GM21367 (cell line): Measurements from ENCODE around the gene NUP210.

Experiments
- ATAC-seq: cut with Tn5 transposase; IDR thresholded peaks from one replicate; pipeline ENCODE4 v1.9.1; 2021; ENCODE audit not compliant: unreplicated experiment

The NUP210 gene

DNA sequence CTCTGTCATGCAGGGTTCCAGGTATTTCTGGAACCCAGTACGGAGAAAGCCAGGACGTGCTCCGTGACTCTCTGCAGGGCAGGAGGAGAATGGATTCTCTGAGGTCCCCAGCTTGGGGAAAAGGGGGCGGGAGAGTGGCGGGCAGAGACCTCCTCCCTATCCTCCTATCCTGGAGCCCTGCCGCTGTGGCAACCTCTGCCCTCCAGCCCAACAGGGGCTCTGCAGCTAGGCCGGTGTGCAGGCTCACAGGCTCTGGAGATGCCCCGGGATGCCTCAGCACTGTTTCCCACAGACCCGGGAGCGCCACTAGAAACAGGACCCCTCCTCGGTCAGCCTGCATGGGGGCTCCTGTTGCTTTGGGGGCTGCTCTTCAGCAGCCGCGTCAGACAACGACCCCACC, 43.1 kb downstream of the NUP210 start:
- no peak for ATAC-seq

DNA sequence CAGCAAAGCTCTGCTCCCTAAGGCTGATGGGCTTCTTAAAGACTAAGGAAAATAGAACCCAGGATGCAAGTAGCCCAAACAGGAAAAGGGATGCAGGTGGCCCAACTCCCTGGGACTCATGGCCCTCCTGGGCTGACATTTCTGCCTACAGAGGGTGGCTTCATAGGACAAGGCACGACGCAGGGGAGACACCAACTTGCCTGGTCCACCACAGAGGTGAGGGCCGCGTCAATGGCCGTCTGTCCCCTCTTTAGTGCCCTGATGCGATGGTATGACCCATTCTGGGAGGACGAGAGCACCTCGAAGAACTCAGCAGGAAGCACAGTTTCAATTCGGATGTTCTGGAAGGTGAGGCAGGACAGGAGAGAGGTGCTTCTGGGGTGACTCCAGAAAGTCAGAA, 44.0 kb downstream of the NUP210 start:
- no peak for ATAC-seq

DNA sequence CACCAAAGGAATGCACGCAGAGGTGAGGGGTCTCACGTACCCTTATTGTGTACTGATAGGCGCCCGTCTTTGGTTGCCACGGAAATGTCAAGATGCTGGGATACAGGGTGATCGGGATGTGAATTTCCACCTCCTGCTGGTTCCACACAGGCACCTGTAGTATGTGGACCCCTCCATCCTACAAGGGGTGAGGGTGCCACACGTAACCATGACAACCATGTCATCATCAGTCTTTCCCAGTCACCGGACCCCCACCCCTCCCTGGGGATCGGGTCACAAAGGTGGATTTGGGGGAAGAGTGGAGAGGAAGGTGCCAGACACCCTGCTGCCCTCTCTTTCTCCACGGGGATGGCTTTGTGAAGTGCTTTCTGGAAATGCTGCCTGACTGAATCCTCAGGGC, 44.7 kb downstream of the NUP210 start:
- no peak for ATAC-seq

DNA sequence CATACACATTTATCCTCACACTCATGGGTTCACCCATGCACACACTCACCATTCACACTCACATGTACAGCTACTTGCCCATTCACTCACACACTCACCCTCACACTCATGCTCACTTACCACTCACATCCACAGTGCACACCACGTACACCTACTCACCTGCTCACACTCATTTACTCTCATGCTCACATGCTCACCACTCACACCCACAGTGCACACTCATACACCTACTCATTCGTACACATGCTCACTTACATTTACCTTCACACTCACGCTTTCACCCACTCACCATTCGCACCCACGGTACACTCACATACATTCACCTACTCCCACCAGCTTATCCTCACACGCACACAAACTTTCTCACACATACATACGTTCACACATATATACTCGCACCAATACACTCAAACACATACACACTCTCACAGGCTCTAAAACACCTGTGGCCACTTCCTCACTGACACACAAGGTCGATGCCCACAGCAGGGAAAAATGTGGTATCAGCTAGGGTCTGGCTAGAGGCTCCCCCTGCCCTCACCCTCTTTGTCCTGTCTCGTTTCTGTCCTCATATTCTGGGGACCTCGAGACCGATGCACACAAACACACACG, 46.0 kb downstream of the NUP210 start:
- ATAC-seq: no peak

DNA sequence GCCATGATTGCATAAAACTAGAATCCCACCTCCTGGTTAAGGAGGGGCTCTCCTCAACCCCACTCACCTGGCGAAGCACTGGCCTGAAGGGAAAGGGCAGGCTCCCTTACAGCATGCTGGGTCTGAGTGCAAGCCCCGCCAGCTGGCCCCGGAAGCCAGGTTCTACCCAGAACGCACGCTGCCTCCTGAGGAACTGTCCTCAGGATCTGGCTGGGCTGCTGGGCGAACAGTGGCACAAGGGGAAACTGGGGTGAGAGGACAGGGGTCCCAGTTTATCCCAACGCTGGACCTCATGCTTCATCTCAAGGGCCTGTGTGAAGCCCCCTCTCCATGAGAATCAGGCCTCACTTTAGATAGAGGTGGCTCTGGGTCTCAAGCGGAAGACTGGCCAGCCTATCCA, 47.5 kb downstream of the NUP210 start:
- no peak for ATAC-seq

DNA sequence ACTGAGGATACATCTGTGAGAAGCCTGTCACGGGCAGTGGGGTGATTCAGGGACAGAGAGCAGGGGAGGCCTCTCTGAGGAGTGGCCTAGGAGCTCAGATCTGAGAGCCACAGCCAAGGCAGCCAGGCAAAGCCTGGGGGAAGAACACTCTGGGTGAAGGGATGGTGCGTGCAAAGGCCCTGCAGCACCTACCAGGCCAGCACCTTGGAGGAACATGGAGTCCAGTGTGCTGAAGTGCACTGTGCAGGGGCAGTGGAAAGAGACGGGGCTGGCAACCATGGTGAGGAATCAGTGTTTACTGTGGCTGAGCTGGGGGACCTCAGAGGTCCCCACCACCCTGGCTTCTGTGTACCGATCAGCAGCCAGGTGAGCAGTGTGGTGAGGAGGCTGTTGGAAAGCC, 48.0 kb downstream of the NUP210 start:
- no peak for ATAC-seq

DNA sequence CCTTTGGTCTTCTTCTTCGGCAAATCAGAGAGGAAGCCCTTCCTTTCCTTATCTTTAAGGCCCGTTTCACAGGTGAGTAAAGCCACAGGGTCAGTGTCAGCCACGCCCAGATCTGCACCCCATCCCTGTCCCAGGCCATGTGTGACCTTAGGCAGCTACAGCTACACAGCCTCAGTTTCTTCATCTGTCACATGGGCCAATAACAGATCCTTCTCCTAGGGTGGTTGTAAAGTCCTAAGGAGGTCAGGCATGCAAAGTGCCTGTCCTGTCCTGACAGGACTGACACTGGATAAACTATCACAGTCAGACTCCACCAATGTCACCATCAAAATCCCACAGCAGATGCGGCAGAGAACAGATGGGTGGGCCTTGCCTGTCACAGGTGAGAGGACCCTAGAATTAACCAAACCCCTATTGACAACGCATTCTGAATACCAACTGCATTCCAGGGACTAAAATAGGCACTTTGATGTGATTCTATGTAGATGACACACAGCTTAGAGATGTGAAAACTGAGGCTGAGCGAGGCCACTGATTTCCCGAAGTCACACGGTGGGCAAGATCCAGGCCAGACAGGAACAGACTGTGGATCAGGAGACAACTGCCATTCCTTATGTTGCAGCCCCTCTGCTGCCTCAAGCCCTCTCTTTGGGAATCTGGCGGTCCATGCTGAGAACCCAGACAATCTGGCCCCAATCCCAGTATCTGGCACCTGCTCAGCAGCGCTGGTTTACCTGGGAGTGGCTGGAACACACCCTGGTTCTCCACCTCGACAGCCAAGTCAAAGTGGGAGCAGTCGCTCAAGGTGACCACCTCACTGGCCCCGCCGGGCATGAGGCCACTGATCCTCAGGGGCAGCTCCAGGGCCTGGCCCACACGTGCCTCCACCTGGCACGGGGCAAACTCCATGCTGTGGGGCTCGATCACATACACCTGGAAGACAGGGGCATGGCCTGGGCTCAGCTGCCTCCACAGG, 48.7 kb downstream of the NUP210 start:
- ATAC-seq: no peak

DNA sequence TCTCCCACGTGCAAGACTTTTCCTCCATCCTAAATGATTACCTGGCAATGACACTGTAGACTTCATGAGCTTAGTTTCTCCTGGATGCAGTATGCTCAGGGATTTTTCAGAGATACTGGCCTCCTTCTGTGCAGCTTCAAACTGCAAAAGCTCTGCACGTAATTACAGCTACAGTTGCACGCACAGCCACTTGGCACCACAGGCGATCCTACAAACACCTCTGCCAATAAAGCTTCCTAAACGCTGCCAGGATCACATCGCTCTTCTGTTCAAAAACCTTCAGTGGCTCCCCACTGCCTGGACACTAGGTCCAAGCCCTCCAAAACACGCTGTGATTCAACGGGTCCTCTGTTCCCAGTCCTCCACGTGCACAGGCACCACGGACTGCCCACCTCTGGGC, 49.5 kb downstream of the NUP210 start:
- ATAC-seq: no peak

DNA sequence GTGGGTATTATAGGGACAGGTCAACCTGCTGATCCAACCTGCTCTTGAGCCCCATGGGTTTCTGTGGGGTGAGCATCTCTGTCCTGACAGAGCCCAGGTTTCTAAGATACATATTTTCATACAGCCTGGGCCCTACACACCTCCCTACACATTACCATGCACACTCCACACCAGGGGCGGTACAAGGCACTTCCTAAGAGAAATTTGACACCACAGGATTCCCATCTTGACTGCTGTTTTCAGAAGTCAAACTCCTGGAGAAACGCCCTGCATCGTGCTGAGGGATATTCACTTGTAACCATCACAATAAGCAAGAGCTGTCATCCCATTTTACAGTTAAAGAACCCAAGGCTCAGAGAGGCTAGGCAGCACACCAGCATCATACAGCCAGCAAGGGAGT, 50.1 kb downstream of the NUP210 start:
- no peak for ATAC-seq

DNA sequence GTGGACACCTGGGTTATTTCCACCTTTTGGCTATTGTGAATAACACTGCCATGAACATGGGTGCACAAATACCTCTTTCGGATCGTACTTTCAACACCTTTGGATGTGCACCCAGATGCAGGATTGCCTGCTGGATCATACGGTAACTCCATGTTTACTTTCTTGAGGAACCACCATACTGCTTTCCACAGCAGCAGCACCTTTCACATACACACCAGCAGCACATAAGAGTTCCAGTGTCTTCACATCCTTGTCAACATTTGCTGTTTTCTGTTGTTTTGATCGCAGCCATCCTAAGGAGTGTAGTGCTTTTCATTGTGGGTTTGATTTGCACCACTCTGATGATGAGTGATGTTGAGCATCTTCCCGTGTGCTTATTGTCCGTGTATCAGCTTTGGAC, 51.3 kb downstream of the NUP210 start:
- ATAC-seq: no peak

DNA sequence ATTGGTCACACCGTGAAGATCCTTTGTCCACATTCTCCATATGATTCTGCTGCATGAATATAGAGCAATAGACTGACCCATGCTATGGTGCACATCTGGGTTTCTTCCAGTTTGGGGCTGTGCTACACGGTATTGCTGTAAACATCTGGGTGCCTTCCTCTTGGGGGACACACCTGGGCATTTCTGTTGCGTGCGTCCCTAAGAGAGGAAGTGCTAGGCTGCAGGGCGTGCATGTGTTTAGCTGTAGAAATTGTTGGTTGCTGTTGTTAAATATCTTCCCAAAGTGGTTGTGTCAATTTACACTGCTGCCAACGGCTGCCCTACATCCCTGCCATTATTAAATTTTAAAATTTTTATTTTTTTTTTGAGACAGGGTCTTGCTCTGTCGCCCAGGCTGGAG, 52.4 kb downstream of the NUP210 start:
- ATAC-seq: no peak

DNA sequence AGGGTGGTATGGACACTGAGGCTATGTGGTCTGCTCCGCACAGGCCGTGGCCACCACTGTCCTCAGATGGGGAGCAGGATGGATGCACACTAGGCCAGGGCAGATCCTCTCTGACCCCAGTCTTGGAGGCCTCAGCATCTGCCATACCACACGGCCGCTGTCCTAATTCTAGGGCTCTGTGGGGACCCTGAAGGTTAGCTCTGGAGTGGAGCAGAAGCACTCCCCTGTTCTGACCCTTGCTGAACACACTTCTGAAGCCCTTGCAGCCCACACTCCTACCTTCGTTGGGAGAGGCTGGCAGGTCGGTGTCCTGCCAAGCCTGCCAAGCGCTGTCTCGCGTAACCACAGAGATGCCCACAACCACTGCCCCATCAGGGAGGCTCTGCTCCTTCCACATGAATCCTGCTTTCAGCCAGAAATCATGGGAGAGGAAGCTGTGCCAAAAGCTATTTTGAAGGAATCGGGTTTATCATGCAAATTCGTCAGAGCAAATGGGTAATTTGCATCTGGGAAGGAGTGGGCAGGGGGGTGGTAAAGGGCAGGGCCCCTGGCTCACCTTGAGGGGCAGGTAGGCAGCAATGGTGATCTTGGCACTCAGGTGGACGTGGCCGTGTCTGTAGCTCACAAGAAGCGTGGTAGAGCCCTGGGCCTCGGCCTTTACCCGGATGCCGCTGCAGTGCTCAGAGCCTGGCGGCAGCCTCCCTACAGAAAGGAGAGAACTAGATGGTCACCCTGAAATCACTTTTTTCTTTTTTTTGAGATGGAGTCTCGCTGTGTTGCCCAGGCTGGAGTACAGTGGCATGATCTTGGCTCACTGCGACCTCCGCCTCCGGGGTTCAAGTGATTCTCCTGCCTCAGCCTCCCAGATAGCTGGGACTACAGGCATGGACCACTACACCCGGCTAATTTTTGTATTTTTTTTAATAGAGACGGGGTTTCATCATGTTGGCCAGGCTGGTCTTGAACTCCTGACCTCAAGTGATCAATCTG, 54.4 kb downstream of the NUP210 start:
- no peak for ATAC-seq

DNA sequence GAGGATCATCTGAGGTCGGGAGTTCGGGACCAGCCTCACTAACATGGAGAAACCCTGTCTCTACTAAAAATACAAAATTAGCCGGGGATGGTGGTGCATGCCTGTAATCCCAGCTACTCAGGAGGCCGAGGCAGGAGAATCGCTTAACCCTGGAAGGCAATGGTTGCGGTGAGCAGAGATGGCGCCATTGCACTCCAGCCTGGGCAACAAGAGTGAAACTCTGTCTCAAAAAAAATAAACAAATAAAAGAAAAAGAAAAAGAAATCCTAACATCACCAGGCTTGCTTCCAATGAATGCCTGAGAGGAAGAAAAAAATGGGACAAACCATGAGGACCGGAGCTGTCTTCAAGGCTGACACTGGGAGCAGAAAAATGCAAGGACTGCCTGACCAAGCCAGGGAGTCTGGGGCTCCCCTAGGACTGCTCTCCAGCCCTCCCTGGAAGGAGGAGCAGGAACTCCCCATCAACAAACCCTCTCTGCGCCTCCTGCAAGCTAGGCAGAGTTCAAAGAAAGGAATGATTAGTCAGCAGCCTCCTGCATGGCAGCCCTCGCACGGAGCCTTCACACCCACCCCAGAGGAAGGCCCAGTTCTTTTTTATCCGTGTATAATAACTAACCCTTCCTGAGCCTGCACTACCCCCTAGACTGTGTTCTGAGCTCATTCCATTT, 55.4 kb downstream of the NUP210 start:
- ATAC-seq: no peak

DNA sequence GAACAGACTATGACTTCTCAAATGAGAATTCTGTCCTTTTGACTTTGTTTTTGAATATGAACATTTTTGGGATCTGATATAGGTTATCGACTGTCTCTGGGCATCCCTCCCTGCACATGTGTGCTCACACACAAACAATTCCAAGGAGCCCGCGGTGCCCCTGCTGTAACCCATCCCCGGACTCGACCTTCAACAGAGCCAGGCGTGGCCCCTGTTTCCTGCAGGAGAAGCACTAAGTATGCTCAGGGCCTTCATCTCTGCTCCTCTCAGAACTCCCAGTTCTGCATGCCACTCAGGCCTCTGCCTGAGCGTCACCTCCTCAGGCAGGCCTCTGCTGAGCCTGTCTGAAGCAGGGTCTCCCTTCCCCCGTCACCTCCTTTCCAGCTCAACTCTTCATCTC, 57.6 kb downstream of the NUP210 start:
- ATAC-seq: no peak

DNA sequence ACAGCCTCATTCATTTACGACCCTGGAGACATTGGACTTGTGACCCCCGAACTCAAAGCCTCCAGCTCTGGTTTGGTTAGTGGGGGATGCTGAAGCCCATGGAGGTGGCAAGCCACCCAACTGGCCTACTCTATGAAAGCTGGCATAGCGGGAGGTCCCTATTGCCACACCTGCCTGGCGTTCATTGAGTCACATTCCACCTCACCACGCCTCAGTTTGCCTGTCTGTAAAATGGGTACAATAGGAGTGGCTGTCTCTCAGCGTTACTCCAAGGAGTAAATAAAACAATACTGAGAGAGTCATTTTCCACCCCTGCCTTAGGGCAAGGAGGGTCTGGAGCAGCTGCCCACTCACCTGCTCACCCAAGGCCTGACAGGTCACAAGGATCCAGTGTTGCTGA, 60.2 kb downstream of the NUP210 start:
- ATAC-seq: no peak

DNA sequence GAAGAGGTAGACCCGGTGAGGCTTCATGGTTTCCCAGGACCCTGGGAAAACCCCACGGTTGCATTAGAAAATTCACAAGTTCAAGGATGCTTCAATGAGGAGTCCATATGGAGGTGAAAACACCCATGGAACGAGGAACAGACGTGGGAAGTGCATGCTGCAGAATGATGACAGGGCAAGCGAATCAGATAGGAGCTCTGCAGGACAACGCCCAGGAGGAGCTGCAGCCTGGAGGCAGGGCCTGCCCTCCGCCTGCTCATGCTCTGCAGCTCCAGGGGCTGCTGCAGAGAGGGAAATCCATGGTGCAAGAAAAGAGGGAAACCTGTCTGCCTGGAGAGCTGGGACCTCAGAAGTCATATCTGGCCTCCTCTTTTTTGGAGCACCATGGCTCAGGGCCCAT, 61.5 kb downstream of the NUP210 start:
- no peak for ATAC-seq

DNA sequence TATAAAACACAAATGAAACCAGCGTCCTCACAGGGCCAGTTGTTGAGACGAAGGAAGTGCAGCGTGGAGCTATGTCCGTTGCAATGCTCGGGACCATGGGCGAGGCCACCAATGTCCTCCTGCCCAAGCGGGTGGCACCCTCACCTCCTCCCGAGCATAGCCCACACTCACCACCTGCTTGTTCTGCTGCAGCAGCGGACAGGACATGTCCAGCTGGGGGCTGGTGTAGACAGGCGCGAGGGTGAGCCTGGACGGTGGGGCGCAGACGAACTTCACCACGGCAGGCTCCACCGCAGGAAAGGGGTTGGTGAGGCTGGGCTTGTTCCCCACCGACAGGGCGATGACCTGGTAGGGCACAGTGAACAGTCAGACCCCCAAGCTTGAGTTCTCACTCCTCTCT, 62.1 kb downstream of the NUP210 start:
- ATAC-seq: no peak

DNA sequence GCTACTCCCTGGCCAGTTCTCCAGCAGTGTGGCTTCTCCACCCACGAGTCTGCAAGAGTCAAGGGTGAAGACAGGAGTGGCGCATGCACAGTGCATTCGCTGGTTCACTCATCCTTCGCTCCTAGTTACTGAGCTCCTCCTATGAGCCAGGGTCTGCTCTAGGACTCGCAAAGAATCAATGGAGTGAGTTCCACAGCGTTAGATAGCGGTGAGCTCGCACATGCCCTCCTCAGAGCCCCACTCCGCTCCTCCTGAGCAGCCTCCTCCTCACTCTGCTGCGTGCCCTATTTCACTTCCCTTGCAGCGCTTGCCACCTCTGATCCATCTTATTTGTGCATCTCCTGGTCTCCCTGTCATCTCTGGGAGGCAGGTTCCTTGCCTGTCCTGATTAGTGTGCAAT, 63.0 kb downstream of the NUP210 start:
- ATAC-seq: no peak

DNA sequence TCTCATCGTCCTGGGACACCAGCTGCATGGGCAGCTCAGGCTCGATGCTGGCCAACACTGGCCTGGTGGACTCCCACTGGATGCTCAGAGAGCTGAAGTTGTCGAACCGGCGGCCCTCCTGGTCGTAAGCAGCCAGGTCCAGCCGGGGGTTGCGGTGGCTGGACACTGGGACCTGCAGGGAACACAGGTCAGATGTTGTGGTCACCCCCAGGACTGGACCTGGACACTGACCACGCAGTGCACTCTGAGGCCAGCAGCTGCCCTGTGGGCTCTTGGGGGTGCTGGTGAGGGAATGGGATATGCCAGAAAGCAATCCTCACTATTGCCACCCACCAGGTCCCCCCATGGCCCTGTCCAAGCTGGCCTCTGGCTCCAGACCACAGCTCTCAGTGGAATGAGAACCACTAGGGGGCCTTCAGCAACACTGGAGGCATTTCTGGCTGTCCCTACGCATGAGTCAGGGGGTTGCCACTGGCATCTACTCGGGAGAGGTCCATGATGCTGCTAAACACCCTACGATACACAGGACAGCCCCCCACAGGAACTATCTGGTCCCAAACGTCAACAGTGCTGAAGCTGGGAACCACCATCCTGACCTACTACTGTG, 66.1 kb downstream of the NUP210 start:
- no peak for ATAC-seq

DNA sequence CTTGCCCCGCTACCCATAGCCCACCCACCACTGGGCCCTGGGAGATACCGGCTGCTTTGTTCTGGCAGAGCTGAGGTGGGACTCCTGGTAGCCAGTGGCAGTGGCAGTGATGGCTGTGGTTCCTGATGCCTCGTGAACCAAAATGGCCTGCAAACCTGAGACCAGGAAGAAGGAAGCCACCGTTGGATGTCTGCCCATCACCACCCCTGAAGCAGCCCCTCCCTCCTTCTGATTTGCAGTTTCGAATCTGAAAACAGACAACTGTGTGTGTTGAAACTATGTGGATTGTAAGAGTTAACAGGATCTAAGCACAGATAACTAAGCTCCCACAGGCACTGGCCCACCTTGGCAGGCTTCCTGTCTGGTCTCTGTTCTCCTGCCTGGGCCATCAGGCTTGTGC, 66.6 kb downstream of the NUP210 start:
- ATAC-seq: no peak
